H9 (cell line): ENCODE results near the gene TRIM75. TPM values are rescaled to one million over a fixed set of nuclear protein-coding genes. Genes with fewer than 3 reads are reported as not detected.

Experiments used
- DNase-seq: peaks from one replicate; pipeline ENCODE4 v3.0.0-alpha.2; 2017
- H2AFZ ChIP-seq: one replicate; pipeline ENCODE4 v1.6.1; 2013; ENCODE audit warnings: mild to moderate bottlenecking, low read length, control low read depth, moderate library complexity
- H2AK5ac ChIP-seq: 2 replicates; pipeline ENCODE4 v1.6.1; 2013; ENCODE audit warnings: low read length, control low read depth, mixed read lengths; ENCODE audit not compliant: insufficient read length
- H2BK120ac ChIP-seq: one replicate; pipeline ENCODE4 v1.6.1; 2013; ENCODE audit warnings: low read depth, mild to moderate bottlenecking, low read length, control low read depth, inconsistent platforms; ENCODE audit not compliant: poor library complexity, severe bottlenecking
- H2BK12ac ChIP-seq: 2 replicates; pipeline ENCODE4 v1.6.1; 2013; ENCODE audit warnings: low read length, control low read depth, mixed read lengths, low read depth; ENCODE audit not compliant: insufficient read length
- H2BK15ac ChIP-seq: 2 replicates; pipeline ENCODE4 v1.6.1; 2013; ENCODE audit warnings: low read depth, low read length, control low read depth
- H2BK20ac ChIP-seq: one replicate; pipeline ENCODE4 v1.6.1; 2013; ENCODE audit warnings: low read depth, mild to moderate bottlenecking, low read length, control low read depth, inconsistent platforms; ENCODE audit not compliant: poor library complexity, severe bottlenecking
- H2BK5ac ChIP-seq: 2 replicates; pipeline ENCODE4 v1.6.1; 2013; ENCODE audit warnings: low read length, control low read depth, mixed read lengths; ENCODE audit not compliant: insufficient read length
- H3K14ac ChIP-seq: 2 replicates; pipeline ENCODE4 v1.6.1; 2013; ENCODE audit warnings: low read length, control low read depth; ENCODE audit not compliant: insufficient read depth
- H3K18ac ChIP-seq: 2 replicates; pipeline ENCODE4 v1.6.1; 2013; ENCODE audit warnings: low read depth, mild to moderate bottlenecking, mixed read lengths, low read length, control low read depth; ENCODE audit not compliant: insufficient read length
- H3K23ac ChIP-seq: 2 replicates; pipeline ENCODE4 v1.6.1; 2013; ENCODE audit warnings: low read length, control low read depth, mixed read lengths, low read depth; ENCODE audit not compliant: insufficient read length
- H3K23me2 ChIP-seq: 2 replicates; pipeline ENCODE4 v1.6.1; 2013; ENCODE audit warnings: low read depth, mild to moderate bottlenecking, mixed read lengths, low read length, control low read depth; ENCODE audit not compliant: insufficient read length, poor library complexity, severe bottlenecking
- H3K27ac ChIP-seq: 2 replicates; pipeline ENCODE4 v1.5.1; 2013; ENCODE audit warnings: low read length, control low read depth, mixed read lengths, low read depth; ENCODE audit not compliant: insufficient read length
- H3K27me3 ChIP-seq: 2 replicates; pipeline ENCODE4 v1.6.1; 2013; ENCODE audit warnings: low read length, control low read depth, inconsistent platforms; ENCODE audit not compliant: insufficient read depth
- H3K4ac ChIP-seq: 2 replicates; pipeline ENCODE4 v1.6.1; 2013; ENCODE audit warnings: low read depth, mild to moderate bottlenecking, control low read depth, inconsistent platforms, low read length, moderate library complexity
- H3K4me1 ChIP-seq: 2 replicates; pipeline ENCODE4 v1.6.1; 2013; ENCODE audit warnings: low read length, control low read depth, inconsistent platforms; ENCODE audit not compliant: insufficient read depth
- H3K4me2 ChIP-seq: 2 replicates; pipeline ENCODE4 v1.6.1; 2013; ENCODE audit warnings: low read length, control low read depth, mixed read lengths; ENCODE audit not compliant: insufficient read length, insufficient read depth
- H3K56ac ChIP-seq: 2 replicates; pipeline ENCODE4 v1.6.1; 2013; ENCODE audit warnings: low read depth, mild to moderate bottlenecking, mixed read lengths, low read length, control low read depth; ENCODE audit not compliant: insufficient read length
- H3K79me1 ChIP-seq: 2 replicates; pipeline ENCODE4 v1.6.1; 2013; ENCODE audit warnings: low read depth, mild to moderate bottlenecking, moderate library complexity, low read length, control low read depth, inconsistent platforms; ENCODE audit not compliant: insufficient read depth, poor library complexity, severe bottlenecking
- H3K79me2 ChIP-seq: 2 replicates; pipeline ENCODE4 v1.6.1; 2013; ENCODE audit warnings: low read length, control low read depth, inconsistent platforms; ENCODE audit not compliant: insufficient read depth
- H3K9ac ChIP-seq: 2 replicates; pipeline ENCODE4 v1.6.1; 2013; ENCODE audit warnings: low read length, control low read depth, mixed read lengths; ENCODE audit not compliant: insufficient read length; ENCODE audit errors: extremely low read depth
- H3K9me3 ChIP-seq: one replicate; pipeline ENCODE4 v1.6.1; 2013; ENCODE audit warnings: low read depth, low read length, inconsistent platforms; ENCODE audit not compliant: control insufficient read depth
- H3T11ph ChIP-seq: one replicate; pipeline ENCODE4 v1.6.1; 2013; ENCODE audit warnings: mild to moderate bottlenecking, low read length, control low read depth, inconsistent platforms
- H4K20me1 ChIP-seq: one replicate; pipeline ENCODE4 v1.6.1; 2013; ENCODE audit not compliant: control insufficient read depth, insufficient read length, insufficient read depth
- H4K5ac ChIP-seq: 2 replicates; pipeline ENCODE4 v1.6.1; 2013; ENCODE audit warnings: low read depth, mild to moderate bottlenecking, mixed read lengths, low read length, control low read depth; ENCODE audit not compliant: insufficient read length
- H4K8ac ChIP-seq: replicated peaks from 2 replicates; pipeline ENCODE4 v1.6.1; 2013; ENCODE audit warnings: low read length, control low read depth, mixed read lengths, low read depth; ENCODE audit not compliant: insufficient read length
- H4K91ac ChIP-seq: 2 replicates; pipeline ENCODE4 v1.6.1; 2013; ENCODE audit warnings: low read depth, mild to moderate bottlenecking, moderate library complexity, mixed read lengths, low read length, control low read depth; ENCODE audit not compliant: insufficient read length
- H3K27ac Mint-ChIP-seq, 3 experiments: 2 replicates in 2 of 3; 3 replicates in 1 of 3; pipeline ENCODE4 v1.8.0; 2020 to 2021; ENCODE audit warnings: mixed read lengths in 3 of 3, mild to moderate bottlenecking in 1 of 3, moderate library complexity in 1 of 3
- H3K27me3 Mint-ChIP-seq: 2 replicates; pipeline ENCODE4 v1.8.0; 2021; ENCODE audit warnings: low read depth, mild to moderate bottlenecking, moderate library complexity, mixed read lengths
- H3K36me3 Mint-ChIP-seq, 3 experiments: 2 replicates in 2 of 3; 3 replicates in 1 of 3; pipeline ENCODE4 v1.8.0; 2020 to 2021; ENCODE audit warnings: low read depth in 3 of 3, mixed read lengths in 3 of 3; ENCODE audit not compliant: insufficient read depth in 1 of 3
- H3K4me1 Mint-ChIP-seq, 2 experiments: 2 replicates each; pipeline ENCODE4 v1.8.0; 2020; ENCODE audit warnings: mixed read lengths in 2 of 2
- H3K4me3 Mint-ChIP-seq, 2 experiments: 2 replicates in 1 of 2; 3 replicates in 1 of 2; pipeline ENCODE4 v1.8.0; 2020 to 2021; ENCODE audit warnings: mild to moderate bottlenecking in 2 of 2, mixed read lengths in 2 of 2, moderate library complexity in 1 of 2
- H3K9me3 Mint-ChIP-seq, 2 experiments: 2 replicates in 1 of 2; 3 replicates in 1 of 2; pipeline ENCODE4 v1.8.0; 2020; ENCODE audit warnings: mild to moderate bottlenecking in 2 of 2, mixed read lengths in 2 of 2, moderate library complexity in 1 of 2
- CTCF ChIP-seq: fragments of 200-600 bp; sonication (generic); conservative IDR thresholded peaks from 3 replicates; pipeline ENCODE4 v1.8.0; 2021; ENCODE audit warnings: antibody characterized with exemption, mild to moderate bottlenecking
- WGBS: extraction: QIAGEN DNeasy Blood & Tissue Kit; methylation state at CpG from one replicate; pipeline ENCODE4 v1.1.7; 2013; ENCODE audit warnings: missing lambda C conversion rate, low lambda C conversion rate, mixed read lengths; ENCODE audit not compliant: insufficient read length; ENCODE audit errors: extremely low coverage; 5-methylcytosine and 5-hydroxymethylcytosine counted together
- total RNA-seq: library from RNA; stranded (reverse); gene quantifications from 2 replicates; pipeline ENCODE4 v1.2.1, GENCODE V29; 2021

The TRIM75 gene
- total RNA-seq, 1 experiment from 2014 or later: not detected

GRCh38 chr4:165006886-165007285 lies 46.8 kb upstream of the TRIM75 start:
- H4K8ac ChIP-seq: no peak overlapping the region
- H2AK5ac ChIP-seq: no peak overlapping the region
- no peak overlapping the region for H2BK12ac ChIP-seq
- no peak overlapping the region for H4K91ac ChIP-seq
- no peaks in the 10 kb centered on the region for H3K9me3 ChIP-seq
- Mint-ChIP-seq H3K27ac (no peak overlapping the region), H3K36me3 (no peaks in the 10 kb centered on the region), H3K4me1 (peaks cover 17 to 19% of the 10 kb centered on the region in 2 experiments), H3K27me3 (peaks cover 4% of the 10 kb centered on the region; the same call in 1 of the 2 replicates), H3K9me3 (no peaks in the 10 kb centered on the region), H3K4me3 (no peak overlapping the region)
- no peak overlapping the region for H2BK20ac ChIP-seq
- no peak overlapping the region for H3K14ac ChIP-seq
- no peaks in the 10 kb centered on the region for H3K79me1 ChIP-seq
- no peak overlapping the region for H3T11ph ChIP-seq
- H2BK15ac ChIP-seq: no peak overlapping the region
- WGBS: no CpG with 5 or more reads among the region's 5 CpGs
- H3K4ac ChIP-seq: no peak overlapping the region
- no peaks in the 10 kb centered on the region for H3K27me3 ChIP-seq
- H3K23me2 ChIP-seq: peaks cover 3% of the 10 kb centered on the region
- H3K56ac ChIP-seq: no peak overlapping the region
- TF ChIP-seq CTCF: no peak
- H3K4me2 ChIP-seq: no peak overlapping the region
- no peak overlapping the region for H2AFZ ChIP-seq
- no peaks in the 10 kb centered on the region for H3K4me1 ChIP-seq
- H3K18ac ChIP-seq: no peak overlapping the region
- H4K5ac ChIP-seq: no peak overlapping the region
- no peak overlapping the region for H3K23ac ChIP-seq
- H2BK5ac ChIP-seq: no peak overlapping the region
- H3K27ac ChIP-seq: no peak overlapping the region
- H3K9ac ChIP-seq: no peak overlapping the region
- no peaks in the 10 kb centered on the region for H3K79me2 ChIP-seq
- no peaks in the 10 kb centered on the region for H4K20me1 ChIP-seq
- no peak overlapping the region for H2BK120ac ChIP-seq
- DNase-seq: no peak
